GM18499 (cell line): ENCODE measurements around the gene FAM83B.
"Not testable (repeated sequence)": the region's sequence is repeated elsewhere in the genome, so short reads cannot be mapped to it uniquely, and the experiment has no call there.

Experiments
- ATAC-seq: cut with Tn5 transposase; IDR thresholded peaks from one replicate; pipeline ENCODE4 v1.9.1; 2021; ENCODE audit warnings: moderate number of reproducible peaks; ENCODE audit not compliant: insufficient read depth, unreplicated experiment

The FAM83B gene

GRCh38 chr6:54846243-54846856, at the start of gene FAM83B:
Gene FAM83B (plus strand): TSS chr6:54846771. CDS start chr6:54870247, 23,476 bp downstream.
- no peak for ATAC-seq

- not testable (repeated sequence) for ATAC-seq
Measured at GRCh38 chr6:54796918-54797317, 49.7 kb upstream of the FAM83B start.

GRCh38 chr6:54800050-54800600, 46.4 kb upstream of the FAM83B start:
- ATAC-seq, result no peak

GRCh38 chr6:54801244-54801643, 45.3 kb upstream of the FAM83B start:
- no peak for ATAC-seq

GRCh38 chr6:54801669-54802068, 44.9 kb upstream of the FAM83B start:
- no peak for ATAC-seq

GRCh38 chr6:54802775-54803634, 43.6 kb upstream of the FAM83B start:
- ATAC-seq, result no peak

GRCh38 chr6:54805077-54805476, 41.5 kb upstream of the FAM83B start:
- no peak for ATAC-seq

- ATAC-seq, result no peak
Measured at GRCh38 chr6:54810147-54810546, 36.4 kb upstream of the FAM83B start.

- ATAC-seq, result no peak
Measured at GRCh38 chr6:54813892-54814291, 32.7 kb upstream of the FAM83B start.

- no peak for ATAC-seq
Measured at GRCh38 chr6:54817236-54817635, 29.3 kb upstream of the FAM83B start.

GRCh38 chr6:54817834-54818233, 28.7 kb upstream of the FAM83B start:
- ATAC-seq, result no peak

- ATAC-seq, result not testable (repeated sequence)
Measured at GRCh38 chr6:54824225-54824624, 22.3 kb upstream of the FAM83B start.

- ATAC-seq, result no peak
Measured at GRCh38 chr6:54827010-54827409, 19.6 kb upstream of the FAM83B start.

GRCh38 chr6:54830216-54830615, 16.4 kb upstream of the FAM83B start:
- ATAC-seq, result no peak

GRCh38 chr6:54835176-54835575, 11.4 kb upstream of the FAM83B start:
- no peak for ATAC-seq

GRCh38 chr6:54846857-54847674, 495 bp downstream of the FAM83B start:
- ATAC-seq, result no peak

- no peak for ATAC-seq
Measured at GRCh38 chr6:54847799-54848597, 1.4 kb downstream of the FAM83B start.

- no peak for ATAC-seq
Measured at GRCh38 chr6:54850114-54850513, 3.5 kb downstream of the FAM83B start.

- ATAC-seq, result no peak
Measured at GRCh38 chr6:54856129-54856528, 9.6 kb downstream of the FAM83B start.

- ATAC-seq, result no peak
Measured at GRCh38 chr6:54860132-54860531, 13.6 kb downstream of the FAM83B start.
